HT1080 (cell line): ENCODE data around the gene LIX1L. TPM values are rescaled to one million over a fixed set of nuclear protein-coding genes. Genes with fewer than 3 reads are reported as not detected.

Experiments used
- DNase-seq: peaks from one replicate; pipeline ENCODE4 v3.0.0-alpha.2; 2015; ENCODE audit warnings: low read depth
- total RNA-seq: library from RNA; depleted of rRNA; stranded (reverse); fragments of >200 nt; shearing (Covaris generic); gene quantifications from 2 replicates; pipeline ENCODE4 v1.2.3, GENCODE V29; 2014; rRNA removed

The LIX1L gene
- total RNA-seq, 1 experiment from 2014 or later: 24.7 TPM

GRCh38 chr1:145895471-145895870, 62.3 kb downstream of the LIX1L start:
- DNase-seq: no peak

- DNase-seq: no peak
Observed at GRCh38 chr1:145893306-145894055, 64.3 kb downstream of the LIX1L start.

DNA sequence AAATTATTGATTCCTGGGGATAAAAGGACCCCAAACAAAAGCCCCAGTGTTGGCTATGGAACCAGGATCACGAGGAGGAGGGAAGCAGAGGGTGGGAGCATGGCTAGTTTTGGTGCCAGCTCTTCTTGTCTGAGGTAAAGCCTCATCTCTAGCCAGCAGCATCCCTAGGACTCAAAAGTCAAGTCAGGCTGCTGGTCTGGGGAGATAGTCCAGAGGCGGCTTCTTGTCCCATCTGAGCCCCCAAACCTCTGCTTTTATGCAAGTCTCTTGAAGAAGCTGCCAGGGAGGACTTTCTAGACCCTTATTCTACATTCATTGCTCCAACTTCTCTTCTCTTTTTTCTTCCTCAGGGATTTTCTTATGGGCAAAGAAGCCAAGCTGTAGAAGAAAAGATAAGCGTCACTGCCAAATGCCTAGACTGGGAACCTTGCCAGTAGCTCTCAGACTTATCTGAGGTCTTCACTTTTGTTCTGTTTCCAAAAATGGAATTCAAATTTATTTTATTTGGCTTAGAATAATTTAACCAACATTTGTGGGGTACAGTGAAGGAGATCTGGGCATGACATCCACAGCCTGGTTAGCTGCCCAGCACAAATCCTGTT, 65.2 kb downstream of the LIX1L start:
- no peak for DNase-seq

GRCh38 chr1:145891587-145892485, 66.0 kb downstream of the LIX1L start:
- DNase-seq: peak; percentile 100

- DNase-seq: peak; percentile 70
Observed at GRCh38 chr1:145891143-145891542, 66.7 kb downstream of the LIX1L start.

- DNase-seq: no peak
Observed at GRCh38 chr1:145889722-145890121, 68.1 kb downstream of the LIX1L start.

- DNase-seq: no peak
Observed at GRCh38 chr1:145887631-145888030, 70.2 kb downstream of the LIX1L start.

- DNase-seq: no peak
Observed at GRCh38 chr1:145886816-145887215, 71.0 kb downstream of the LIX1L start.

DNA sequence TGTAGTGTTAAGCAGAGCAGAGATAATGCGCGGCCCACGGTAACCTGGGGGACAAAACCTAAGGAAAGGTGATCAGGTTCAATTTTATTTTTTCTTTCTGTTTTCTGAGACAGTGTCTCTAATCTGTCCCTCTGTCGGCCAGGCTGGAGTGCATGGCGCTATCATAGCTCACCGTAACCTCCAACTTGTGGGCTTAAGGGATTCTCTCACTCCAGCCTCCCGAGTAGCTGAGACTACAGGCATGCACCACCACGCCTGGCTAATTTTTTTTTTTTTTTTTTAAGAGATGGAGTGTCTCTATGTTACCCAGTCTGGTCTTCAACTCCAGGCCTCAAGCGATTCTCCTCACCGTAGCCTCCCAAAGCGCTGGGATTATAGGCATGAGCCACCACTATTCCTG, 71.4 kb downstream of the LIX1L start:
- no peak for DNase-seq

GRCh38 chr1:145885738-145886287, 72.0 kb downstream of the LIX1L start, which contains the start of gene ANKRD35:
TSS of gene ANKRD35 (minus strand) at chr1:145885866. CDS start at chr1:145885758, 108 bp downstream.
- DNase-seq: peak; percentile 70

- DNase-seq: peak; percentile 76
Observed at GRCh38 chr1:145884675-145885074, 73.1 kb downstream of the LIX1L start.

Other genes starting within 250 kb of the LIX1L start
- gene CD160, start 238.5 kb downstream of the LIX1L start, total RNA-seq: not detected in 2 replicates
- gene RNF115, start 133.9 kb downstream of the LIX1L start, total RNA-seq: 7.5 and 9.3 TPM in 2 replicates
- gene POLR3C, start 133.8 kb downstream of the LIX1L start, total RNA-seq: 51.1 and 56.4 TPM in 2 replicates
- gene NUDT17, start 112.4 kb downstream of the LIX1L start, total RNA-seq: 5.8 and 7.2 TPM in 2 replicates
- 11.7 and 19.8 TPM in 2 replicates for gene PIAS3, start 98.9 kb downstream of the LIX1L start, total RNA-seq
- gene ANKRD35, start 72.2 kb downstream of the LIX1L start, total RNA-seq: 0.08 TPM in 1 of 2 replicates, not detected in the other
- 9.1 and 9.4 TPM in 2 replicates for gene ITGA10, start 48.0 kb downstream of the LIX1L start, total RNA-seq
- 17.8 and 21.8 TPM in 2 replicates for gene PEX11B, start 39.3 kb downstream of the LIX1L start, total RNA-seq
- gene RBM8A, start 30.5 kb downstream of the LIX1L start, total RNA-seq: 174 and 199 TPM in 2 replicates
- gene ANKRD34A, start 6.6 kb upstream of the LIX1L start, total RNA-seq: 0.94 and 1.1 TPM in 2 replicates
- gene POLR3GL, start 6.7 kb upstream of the LIX1L start, total RNA-seq: 6.6 and 8.3 TPM in 2 replicates
- 10.4 and 11.9 TPM in 2 replicates for gene TXNIP, start 38.6 kb upstream of the LIX1L start, total RNA-seq
- gene HJV, start 63.7 kb upstream of the LIX1L start, total RNA-seq: not detected in 2 replicates
- gene NBPF10, start 186.8 kb upstream of the LIX1L start, total RNA-seq: 0.96 and 1.2 TPM in 2 replicates